SH-SY5Y (cell line): ENCODE results near the gene RTN3.
A peak's percentile ranks its signal among the peaks of the same experiment; 100 is the strongest.

Experiments
- GATA2 ChIP-seq: IDR thresholded peaks from 2 replicates; pipeline ENCODE4 v1.6.1; 2011; ENCODE audit warnings: mild to moderate bottlenecking, low read depth, low read length
- GATA3 ChIP-seq: IDR thresholded peaks from 2 replicates; pipeline ENCODE4 v1.6.1; 2011; ENCODE audit warnings: low read depth, mild to moderate bottlenecking, low read length, moderate library complexity

Gene RTN3, protein sequence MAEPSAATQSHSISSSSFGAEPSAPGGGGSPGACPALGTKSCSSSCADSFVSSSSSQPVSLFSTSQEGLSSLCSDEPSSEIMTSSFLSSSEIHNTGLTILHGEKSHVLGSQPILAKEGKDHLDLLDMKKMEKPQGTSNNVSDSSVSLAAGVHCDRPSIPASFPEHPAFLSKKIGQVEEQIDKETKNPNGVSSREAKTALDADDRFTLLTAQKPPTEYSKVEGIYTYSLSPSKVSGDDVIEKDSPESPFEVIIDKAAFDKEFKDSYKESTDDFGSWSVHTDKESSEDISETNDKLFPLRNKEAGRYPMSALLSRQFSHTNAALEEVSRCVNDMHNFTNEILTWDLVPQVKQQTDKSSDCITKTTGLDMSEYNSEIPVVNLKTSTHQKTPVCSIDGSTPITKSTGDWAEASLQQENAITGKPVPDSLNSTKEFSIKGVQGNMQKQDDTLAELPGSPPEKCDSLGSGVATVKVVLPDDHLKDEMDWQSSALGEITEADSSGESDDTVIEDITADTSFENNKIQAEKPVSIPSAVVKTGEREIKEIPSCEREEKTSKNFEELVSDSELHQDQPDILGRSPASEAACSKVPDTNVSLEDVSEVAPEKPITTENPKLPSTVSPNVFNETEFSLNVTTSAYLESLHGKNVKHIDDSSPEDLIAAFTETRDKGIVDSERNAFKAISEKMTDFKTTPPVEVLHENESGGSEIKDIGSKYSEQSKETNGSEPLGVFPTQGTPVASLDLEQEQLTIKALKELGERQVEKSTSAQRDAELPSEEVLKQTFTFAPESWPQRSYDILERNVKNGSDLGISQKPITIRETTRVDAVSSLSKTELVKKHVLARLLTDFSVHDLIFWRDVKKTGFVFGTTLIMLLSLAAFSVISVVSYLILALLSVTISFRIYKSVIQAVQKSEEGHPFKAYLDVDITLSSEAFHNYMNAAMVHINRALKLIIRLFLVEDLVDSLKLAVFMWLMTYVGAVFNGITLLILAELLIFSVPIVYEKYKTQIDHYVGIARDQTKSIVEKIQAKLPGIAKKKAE

DNA sequence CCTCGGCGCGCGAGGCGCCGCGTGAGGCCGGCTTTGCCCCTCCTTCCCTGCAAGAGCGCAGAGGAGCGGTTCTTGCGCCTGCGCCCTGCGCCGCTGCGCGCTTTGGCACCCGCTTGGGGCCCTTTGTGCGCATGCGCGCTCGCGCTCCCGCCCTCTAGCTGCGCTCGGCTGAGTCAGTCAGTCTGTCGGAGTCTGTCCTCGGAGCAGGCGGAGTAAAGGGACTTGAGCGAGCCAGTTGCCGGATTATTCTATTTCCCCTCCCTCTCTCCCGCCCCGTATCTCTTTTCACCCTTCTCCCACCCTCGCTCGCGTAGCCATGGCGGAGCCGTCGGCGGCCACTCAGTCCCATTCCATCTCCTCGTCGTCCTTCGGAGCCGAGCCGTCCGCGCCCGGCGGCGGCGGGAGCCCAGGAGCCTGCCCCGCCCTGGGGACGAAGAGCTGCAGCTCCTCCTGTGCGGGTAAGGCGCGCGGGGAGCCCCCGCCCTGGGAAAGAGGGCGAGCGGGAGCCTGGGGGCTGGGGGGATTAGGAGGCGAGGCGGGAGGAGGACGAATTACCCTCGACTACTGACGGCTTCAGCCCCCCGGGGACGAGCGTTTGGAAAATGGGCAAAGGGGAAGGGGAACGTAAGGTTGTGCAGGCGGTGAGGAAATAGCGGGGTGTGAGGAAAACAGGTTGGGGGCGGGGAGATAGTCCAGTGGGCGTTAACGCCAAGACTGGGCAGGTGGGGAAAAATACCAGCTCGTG, at the start of gene RTN3:
Gene RTN3 (plus strand): TSS at position 180 of the 745 bp plus-strand sequence. CDS start 137 bp downstream, at position 317.
- TF ChIP-seq GATA2 (peak; percentile 8; the same call in 1 of the 2 replicates), GATA3 (no peak)

DNA sequence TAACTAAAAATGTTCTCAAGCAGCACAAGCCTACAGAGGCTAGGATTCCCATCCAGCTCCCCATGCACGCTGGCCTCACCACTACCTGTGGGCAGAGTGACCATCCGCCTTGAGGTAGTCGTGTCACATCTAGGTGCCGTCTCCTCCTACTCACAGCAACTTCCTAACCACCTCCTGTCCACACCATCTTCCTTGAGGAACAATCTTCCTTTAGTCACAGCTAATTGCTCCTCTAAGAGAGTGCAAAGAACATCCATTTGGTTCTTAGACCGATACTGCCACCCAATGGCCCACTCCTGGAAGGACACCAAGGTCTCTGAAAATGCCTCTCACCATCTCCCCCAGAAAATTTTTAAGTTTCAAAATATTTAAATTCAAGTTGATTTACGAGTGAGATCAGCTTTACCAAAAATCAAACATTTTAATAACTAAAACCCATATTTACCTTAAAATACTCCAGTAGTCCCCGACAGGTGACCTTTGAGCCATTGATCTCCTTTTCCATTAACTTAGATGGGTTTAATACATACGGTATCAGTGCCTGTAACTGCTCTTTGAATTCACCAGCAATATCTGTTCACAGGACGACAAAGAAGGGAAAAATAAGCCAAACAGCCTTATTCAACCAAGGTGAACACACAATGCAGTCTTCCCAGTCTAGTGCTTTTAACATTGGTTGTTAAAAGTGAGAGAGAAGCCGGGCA, 45.4 kb upstream of the RTN3 start:
- TF ChIP-seq GATA2 = no peak
- TF ChIP-seq GATA3 = no peak

DNA sequence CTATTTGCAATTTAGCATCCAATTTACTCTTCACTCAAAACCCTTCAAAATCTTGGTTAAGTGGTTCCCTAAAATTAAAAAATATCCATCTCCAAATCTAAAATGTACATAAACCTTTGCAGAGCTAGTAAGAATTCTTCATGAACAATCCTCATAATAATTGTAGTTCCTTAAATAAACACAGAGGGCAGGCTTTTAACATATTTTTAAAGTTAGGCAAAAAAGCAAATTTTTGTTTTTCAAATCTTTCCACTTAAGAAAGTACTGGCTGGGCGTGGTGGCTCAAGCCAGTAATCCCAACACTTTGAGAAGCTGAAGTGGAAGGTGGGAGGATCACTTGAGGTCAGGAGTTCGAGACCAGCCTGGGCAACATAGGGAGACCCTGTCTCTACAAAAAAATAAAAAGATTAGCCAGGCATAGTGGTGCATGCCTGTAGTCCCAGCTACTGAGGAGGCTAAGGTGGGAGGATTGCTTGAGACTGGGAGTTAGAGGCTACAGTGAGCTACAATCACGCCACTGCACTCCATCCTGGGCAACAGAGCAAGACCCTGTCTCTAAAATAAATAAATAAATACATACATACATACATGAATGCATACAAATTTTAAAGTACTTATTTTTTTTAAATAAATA, 42.0 kb upstream of the RTN3 start:
- TF ChIP-seq GATA3 = no peak
- no peak for TF ChIP-seq GATA2

DNA sequence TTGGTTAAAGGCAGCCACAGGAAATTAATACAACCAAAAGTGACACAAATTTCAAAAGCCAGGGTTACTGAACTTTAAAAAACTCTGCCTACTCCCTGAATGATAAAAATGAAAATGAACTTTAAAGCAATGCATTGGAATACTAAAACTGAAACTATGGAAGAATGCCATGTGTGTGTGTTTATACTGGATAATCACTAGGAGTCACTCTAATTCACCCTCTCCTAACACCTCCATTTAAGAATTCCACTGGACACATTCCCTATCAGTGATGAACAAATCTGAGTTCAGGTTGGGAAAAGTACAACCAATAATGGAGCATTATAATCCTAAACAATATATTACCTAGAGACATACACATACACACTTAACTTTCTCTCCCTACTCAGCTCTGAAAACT, 39.6 kb upstream of the RTN3 start:
- TF ChIP-seq GATA2 = no peak
- no peak for TF ChIP-seq GATA3

DNA sequence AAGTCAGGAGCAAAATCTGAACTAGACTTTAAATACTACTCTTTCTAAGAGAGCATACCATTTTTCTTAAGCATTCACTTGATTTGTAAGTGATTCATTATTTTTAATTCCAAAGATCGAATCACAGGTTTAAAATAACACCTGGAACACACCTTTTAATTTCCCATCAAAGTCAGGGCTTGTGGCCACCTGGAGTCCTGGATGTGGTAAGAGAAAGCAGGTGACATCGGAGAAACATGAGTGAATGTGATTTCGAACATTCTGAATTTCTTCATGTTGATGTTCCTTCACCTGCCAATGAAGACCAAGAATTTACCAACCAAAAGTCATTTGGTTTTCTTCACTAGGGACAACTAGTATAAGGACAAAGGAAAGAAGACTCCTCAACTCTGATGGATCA, 38.1 kb upstream of the RTN3 start:
- TF ChIP-seq GATA3 (no peak), GATA2 (no peak)

DNA sequence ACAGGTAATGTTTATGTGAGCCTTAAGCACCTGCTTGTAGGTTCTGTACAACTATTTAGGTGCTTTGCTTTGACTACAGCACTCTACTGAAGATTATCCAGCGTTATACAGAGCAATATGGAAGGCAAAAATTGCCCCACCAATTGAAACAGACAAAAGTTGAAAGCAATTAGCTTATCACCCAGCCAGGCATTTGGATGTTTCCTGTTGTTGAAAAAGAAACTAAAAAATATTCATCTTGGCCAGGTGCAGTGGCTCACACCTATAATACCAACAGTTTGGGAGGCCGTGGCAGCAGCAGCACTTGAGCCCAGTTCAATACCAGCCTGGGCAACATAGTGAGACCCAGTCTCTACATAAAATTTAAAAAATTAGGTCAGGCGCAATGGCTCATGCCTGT, 28.6 kb upstream of the RTN3 start:
- no peak for TF ChIP-seq GATA3

DNA sequence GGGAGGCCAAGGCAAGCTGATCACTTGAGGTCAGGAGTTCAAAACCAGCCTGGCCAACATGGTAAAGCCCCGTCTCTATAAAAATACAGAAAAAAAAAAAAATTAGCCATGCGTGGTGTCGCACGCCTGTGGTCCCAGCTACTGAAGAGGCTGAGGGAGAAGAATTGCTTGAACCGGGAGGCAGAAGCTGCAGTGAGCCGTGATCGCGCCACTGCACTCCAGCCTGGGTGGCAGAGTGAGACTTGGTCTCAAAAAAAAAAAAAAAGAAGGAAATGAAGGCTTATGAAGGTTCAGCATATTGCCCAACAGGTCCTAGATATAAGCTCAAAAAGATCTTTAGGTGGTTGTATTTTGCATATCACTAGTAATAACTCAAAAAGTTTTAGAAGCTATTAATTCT, 20.3 kb upstream of the RTN3 start:
- TF ChIP-seq GATA3 (no peak), GATA2 (no peak)

DNA sequence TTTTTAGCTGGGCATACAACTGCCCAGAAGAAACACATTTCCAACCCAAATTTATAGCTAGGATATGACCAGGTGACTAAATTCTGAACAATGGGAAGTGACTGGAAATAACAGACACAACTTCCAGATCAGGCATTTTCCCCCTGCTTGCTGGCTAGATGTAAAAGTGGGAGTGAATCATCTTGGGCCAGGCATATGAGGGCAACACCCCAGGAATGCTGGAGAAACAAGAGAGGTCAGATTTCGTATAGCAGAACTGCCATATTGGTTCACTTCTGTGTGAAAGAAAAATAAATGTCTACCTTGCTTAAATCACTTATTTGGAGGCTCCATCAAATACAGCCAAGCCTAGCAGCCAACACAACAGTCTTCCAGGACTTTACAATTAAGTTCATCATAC, 17.5 kb upstream of the RTN3 start:
- TF ChIP-seq GATA2 (no peak), GATA3 (no peak)

DNA sequence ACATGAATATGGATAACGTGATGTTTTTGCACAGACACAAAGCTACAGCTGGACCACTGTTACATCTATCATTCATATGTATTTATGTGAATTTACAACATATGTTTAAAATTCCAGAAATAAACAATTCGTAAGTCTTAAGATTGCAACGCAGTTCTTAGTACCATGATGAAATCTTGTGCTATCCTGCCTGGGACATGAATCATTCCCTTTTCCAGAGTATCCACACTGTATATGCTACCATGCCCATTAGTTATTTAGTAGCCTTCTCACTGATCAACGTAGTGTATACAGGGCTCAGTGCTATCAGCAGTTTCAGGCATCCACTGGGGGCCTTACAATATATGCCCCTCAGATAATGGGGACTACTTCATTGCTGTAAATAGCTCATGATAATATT, 14.4 kb upstream of the RTN3 start:
- TF ChIP-seq GATA3 (no peak), GATA2 (no peak)

DNA sequence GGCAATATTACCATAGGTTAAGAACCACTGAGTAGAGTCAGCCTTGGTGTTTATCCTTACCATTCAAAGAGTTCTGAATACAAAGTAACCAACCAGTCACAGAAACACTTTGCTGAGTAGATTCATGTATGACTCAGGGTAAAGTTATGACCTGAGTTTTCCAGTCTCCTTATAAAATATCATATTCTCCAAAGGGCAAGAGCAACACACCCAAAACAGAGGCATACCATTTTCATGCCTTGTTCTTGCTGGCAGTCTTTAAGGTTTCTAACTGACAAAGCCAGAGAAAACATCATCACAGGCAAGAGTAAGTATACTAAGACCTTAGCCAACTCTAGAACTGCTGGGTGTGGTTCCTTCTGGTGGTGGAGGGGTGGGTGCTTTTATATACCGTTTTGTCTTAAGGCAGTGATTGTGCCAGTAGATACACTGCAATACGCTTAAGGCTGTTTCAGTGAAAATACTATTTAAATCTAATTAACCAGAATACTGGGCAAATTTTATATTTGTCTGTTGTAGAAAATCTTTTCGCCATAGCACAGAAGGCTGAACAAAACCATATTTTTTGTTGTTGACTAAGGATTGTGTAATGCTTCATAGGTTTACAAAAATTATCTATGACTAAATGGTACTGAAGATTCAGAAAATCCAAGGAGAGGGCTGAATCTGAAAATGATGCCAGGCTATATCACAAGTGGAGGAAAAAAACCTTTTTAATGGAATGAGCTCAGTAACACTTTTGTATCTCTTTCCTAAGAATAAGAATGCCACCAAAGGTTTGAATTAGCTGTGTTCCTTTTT, 13.1 kb upstream of the RTN3 start:
- TF ChIP-seq GATA3 = no peak
- TF ChIP-seq GATA2 = no peak

DNA sequence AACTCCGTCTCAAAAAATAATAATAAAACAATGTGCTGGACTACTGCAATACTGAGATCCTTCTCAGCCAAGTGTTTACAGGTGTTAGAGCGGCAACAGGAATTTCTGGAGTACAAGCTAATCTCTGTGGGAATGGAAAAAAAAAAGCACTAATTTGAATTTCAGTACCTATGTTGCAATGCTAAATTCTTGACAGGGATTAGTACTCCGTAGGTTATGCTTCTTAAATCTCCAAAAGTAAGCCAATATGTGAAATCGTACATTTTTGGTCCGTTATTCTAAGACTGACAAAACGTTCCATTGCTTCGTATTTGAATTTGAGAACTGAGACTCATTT, 11.2 kb upstream of the RTN3 start:
- TF ChIP-seq GATA2 (no peak), GATA3 (no peak)
